Measurements from ENCODE around the gene GREM1. TPM values are rescaled to one million over a fixed set of nuclear protein-coding genes. Genes with fewer than 3 reads are reported as not detected.

The GREM1 gene
- total RNA-seq, 1 experiment from 2014 or later = 1.1 TPM

DNA sequence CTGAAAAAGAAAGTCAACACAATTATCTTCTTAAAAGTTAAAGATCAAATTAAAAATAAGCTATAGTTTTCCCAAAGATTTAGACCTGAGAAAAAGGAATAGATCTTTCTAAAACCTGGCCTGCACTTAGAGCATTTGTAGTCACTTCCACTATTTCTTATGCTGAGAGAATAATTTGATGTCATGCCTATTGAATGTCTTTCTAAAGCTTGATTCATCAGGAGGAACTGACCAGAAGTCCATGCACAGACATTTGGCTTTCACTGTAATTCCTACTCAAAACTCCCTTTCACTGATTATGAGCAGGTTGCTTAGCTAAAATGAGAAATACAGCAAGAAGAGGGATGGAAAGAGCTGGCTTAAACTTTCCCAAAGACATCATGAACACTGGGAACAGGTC, 4.3 kb downstream of the GREM1 start:
- Mint-ChIP-seq H3K27ac (no peak overlapping the region), H3K36me3 (ENCODE audit: insufficient read depth in 1 of 3, low read depth in 3 of 3) (no peaks in the 10 kb centered on the region; a peak in 1 of 7 replicates), H3K4me1 (peaks cover 11 to 21% of the 10 kb centered on the region in 2 experiments), H3K4me3 (no peak overlapping the region), H3K9me3 (peaks cover 0 to 3% of the 10 kb centered on the region in 2 experiments; a peak in 3 of 5 replicates), H3K27me3 (ENCODE audit: low read depth) (peaks cover 74% of the 10 kb centered on the region)
- Histone ChIP-seq H3K4me2 (ENCODE audit: insufficient read depth, insufficient read length, low read length) (no peak overlapping the region), H3K56ac (ENCODE audit: insufficient read length, low read depth, low read length) (no peak overlapping the region), H3K9ac (ENCODE audit: extremely low read depth, insufficient read length, low read length) (no peak overlapping the region), H2AFZ (ENCODE audit: low read length) (no peak overlapping the region), H2BK15ac (ENCODE audit: low read depth, low read length) (no peak overlapping the region), H3K79me1 (ENCODE audit: insufficient read depth, low read depth, low read length, poor library complexity, severe bottlenecking) (no peaks in the 10 kb centered on the region), H3K23me2 (ENCODE audit: insufficient read length, low read depth, low read length, poor library complexity, severe bottlenecking) (peaks cover 17% of the 10 kb centered on the region), H4K20me1 (ENCODE audit: control insufficient read depth, insufficient read depth, insufficient read length) (no peaks in the 10 kb centered on the region), H2BK120ac (ENCODE audit: low read depth, low read length, poor library complexity, severe bottlenecking) (no peak overlapping the region), H3K9me3 (ENCODE audit: control insufficient read depth, low read depth, low read length) (no peaks in the 10 kb centered on the region), H3K27ac (ENCODE audit: insufficient read length, low read depth, low read length) (no peak overlapping the region), H3K23ac (ENCODE audit: insufficient read length, low read depth, low read length) (no peak overlapping the region), H4K8ac (replicated peaks; ENCODE audit: insufficient read length, low read depth, low read length) (no peak overlapping the region), H3K79me2 (ENCODE audit: insufficient read depth, low read length) (no peaks in the 10 kb centered on the region), H2BK5ac (ENCODE audit: insufficient read length, low read length) (no peak overlapping the region), H2BK12ac (ENCODE audit: insufficient read length, low read depth, low read length) (no peak overlapping the region), H2BK20ac (ENCODE audit: low read depth, low read length, poor library complexity, severe bottlenecking) (no peak overlapping the region), H3K4me1 (ENCODE audit: insufficient read depth, low read length) (no peaks in the 10 kb centered on the region), H4K91ac (ENCODE audit: insufficient read length, low read depth, low read length) (no peak overlapping the region), H3T11ph (ENCODE audit: low read length) (no peak overlapping the region), H3K4ac (ENCODE audit: low read depth, low read length) (no peak overlapping the region), H3K27me3 (ENCODE audit: insufficient read depth, low read length) (peaks cover 30% of the 10 kb centered on the region; the same call in 1 of the 2 replicates), H3K18ac (ENCODE audit: insufficient read length, low read depth, low read length) (no peak overlapping the region), H3K14ac (ENCODE audit: insufficient read depth, low read length) (no peak overlapping the region), H4K5ac (ENCODE audit: insufficient read length, low read depth, low read length) (no peak overlapping the region), H2AK5ac (ENCODE audit: insufficient read length, low read length) (no peak overlapping the region)
- DNase-seq = no peak
- TF ChIP-seq, protein P1, sequence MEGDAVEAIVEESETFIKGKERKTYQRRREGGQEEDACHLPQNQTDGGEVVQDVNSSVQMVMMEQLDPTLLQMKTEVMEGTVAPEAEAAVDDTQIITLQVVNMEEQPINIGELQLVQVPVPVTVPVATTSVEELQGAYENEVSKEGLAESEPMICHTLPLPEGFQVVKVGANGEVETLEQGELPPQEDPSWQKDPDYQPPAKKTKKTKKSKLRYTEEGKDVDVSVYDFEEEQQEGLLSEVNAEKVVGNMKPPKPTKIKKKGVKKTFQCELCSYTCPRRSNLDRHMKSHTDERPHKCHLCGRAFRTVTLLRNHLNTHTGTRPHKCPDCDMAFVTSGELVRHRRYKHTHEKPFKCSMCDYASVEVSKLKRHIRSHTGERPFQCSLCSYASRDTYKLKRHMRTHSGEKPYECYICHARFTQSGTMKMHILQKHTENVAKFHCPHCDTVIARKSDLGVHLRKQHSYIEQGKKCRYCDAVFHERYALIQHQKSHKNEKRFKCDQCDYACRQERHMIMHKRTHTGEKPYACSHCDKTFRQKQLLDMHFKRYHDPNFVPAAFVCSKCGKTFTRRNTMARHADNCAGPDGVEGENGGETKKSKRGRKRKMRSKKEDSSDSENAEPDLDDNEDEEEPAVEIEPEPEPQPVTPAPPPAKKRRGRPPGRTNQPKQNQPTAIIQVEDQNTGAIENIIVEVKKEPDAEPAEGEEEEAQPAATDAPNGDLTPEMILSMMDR (conservative IDR thresholded peaks at IDR 0.05) = no peak

All from H9 (cell line).